Naive thymus-derived CD8-positive, alpha-beta T cell (primary cell): ENCODE data around the gene CBL. TPM values are rescaled to one million over a fixed set of nuclear protein-coding genes. Genes with fewer than 3 reads are reported as not detected.
"Not testable (repeated sequence)": the region's sequence is repeated elsewhere in the genome, so short reads cannot be mapped to it uniquely, and the experiment has no call there.

ENCODE experiments used
- ATAC-seq, 2 donors: fragments of 150-1000 bp; cut with Tn5 transposase in 1 of 2; sonication (Bioruptor Pico), chemical (Tn5 transposase) in 1 of 2; 1 replicate in 1 of 2; 2 replicates in 1 of 2; pipeline ENCODE4 v1.10.0; 2021; ENCODE audit warnings: mild to moderate bottlenecking in 2 of 2, moderate library complexity in 2 of 2
- POLR2A ChIA-PET: fragments of 350-600 bp; sonication (Branson Sonifier 250); formaldehyde crosslinking; loops from one replicate; lab custom pipeline; 2021; ENCODE audit warnings: antibody characterized with exemption; lab: Charles Lee
- DNase-seq, 10 donors: peaks; one replicate each; pipeline versions ENCODE4 v3.0.0 to v3.0.0-alpha.2; 2020 to 2022
- H3K27ac Mint-ChIP-seq, 10 donors: one replicate each; pipeline ENCODE4 v1.8.0; 2020 to 2022; ENCODE audit warnings: mild to moderate bottlenecking in 10 of 10, mixed read lengths in 10 of 10, moderate library complexity in 4 of 10, inconsistent platforms in 1 of 10
- H3K27me3 Mint-ChIP-seq, 5 donors: one replicate each; pipeline ENCODE4 v1.8.0; 2021 to 2022; ENCODE audit warnings: mixed read lengths in 5 of 5
- H3K36me3 Mint-ChIP-seq, 3 donors: one replicate each; pipeline ENCODE4 v1.8.0; 2020 to 2022; ENCODE audit warnings: mixed read lengths in 3 of 3, mild to moderate bottlenecking in 2 of 3, inconsistent platforms in 1 of 3
- H3K4me1 Mint-ChIP-seq, 4 donors: one replicate each; pipeline ENCODE4 v1.8.0; 2021 to 2022; ENCODE audit warnings: mixed read lengths in 4 of 4
- H3K4me3 Mint-ChIP-seq, 10 donors: one replicate each; pipeline ENCODE4 v1.8.0; 2020 to 2022; ENCODE audit warnings: mild to moderate bottlenecking in 10 of 10, mixed read lengths in 10 of 10, moderate library complexity in 6 of 10, inconsistent platforms in 1 of 10
- H3K9me3 Mint-ChIP-seq, 9 donors: one replicate each; pipeline ENCODE4 v1.8.0; 2020 to 2022; ENCODE audit warnings: mixed read lengths in 9 of 9, mild to moderate bottlenecking in 3 of 9, inconsistent platforms in 1 of 9, moderate library complexity in 1 of 9
- polyA plus RNA-seq, 3 donors: library from polyadenylated mRNA; unstranded; fragments of 300-500 nt; fragmentation: Illumina TruSeq; gene quantifications; one replicate each; pipeline ENCODE4 v1.2.3, GENCODE V29; 2021
- total RNA-seq, 8 experiments: library from RNA in 2 of 8; stranded (reverse) in 2 of 8; gene quantifications; one replicate each; pipeline ENCODE4 v1.2.3 and lab custom pipeline; 2021 to 2026

The CBL gene
- total and polyA plus RNA-seq, 5 experiments from 2014 or later: 11.5 to 51.6 (median 16.1) TPM

GRCh38 chr11:119223856-119224255 lies 17.7 kb downstream of the CBL start:
- Mint-ChIP-seq H3K27ac (peak overlapping the region; percentile 9 to 91 (median 31)), H3K4me3 (peak overlapping the region in 6 of 10 donors; percentile 6 to 67 (median 34)), H3K36me3 (peaks cover 0 to 13% (median 4%) of the 10 kb centered on the region in 3 donors), H3K27me3 (no peaks in the 10 kb centered on the region), H3K9me3 (no peaks in the 10 kb centered on the region), H3K4me1 (peaks cover 15 to 68% (median 55%) of the 10 kb centered on the region in 4 donors)
- POLR2A ChIA-PET: no interaction called here
- no peak for DNase-seq
- no peak for ATAC-seq

GRCh38 chr11:119228535-119229287 lies 22.6 kb downstream of the CBL start:
- peaks cover 20 to 62% (median 55%) of the 10 kb centered on the region in 4 donors for H3K4me1 Mint-ChIP-seq
- ATAC-seq (peak; percentile 30 to 56), DNase-seq (peak in 1 of 10 donors; percentile 15)
- H3K9me3 Mint-ChIP-seq, H3K27me3 Mint-ChIP-seq: not testable (repeated sequence)
- POLR2A ChIA-PET: interaction anchor here (0.5 to 1.2 kb wide), 4 partner anchors 12 to 360 kb away, joined by 3 to 6 read pairs (median 3); partner anchors contain the start of gene CBL
- peak overlapping the region; percentile 48 to 93 (median 73) for H3K27ac Mint-ChIP-seq
- H3K36me3 Mint-ChIP-seq: peaks cover 4 to 30% (median 9%) of the 10 kb centered on the region in 3 donors
- H3K4me3 Mint-ChIP-seq: peak overlapping the region; percentile 20 to 83 (median 66)

- DNase-seq (no peak), ATAC-seq (no peak)
- Mint-ChIP-seq H3K4me3 (peak overlapping the region; percentile 20 to 83 (median 66)), H3K27me3 (no peaks in the 10 kb centered on the region), H3K4me1 (peaks cover 17 to 56% (median 50%) of the 10 kb centered on the region in 4 donors), H3K36me3 (peaks cover 4 to 35% (median 12%) of the 10 kb centered on the region in 3 donors), H3K9me3 (no peaks in the 10 kb centered on the region), H3K27ac (peak overlapping the region; percentile 6 to 93 (median 73))
- POLR2A ChIA-PET: interaction anchor here (0.5 to 1.2 kb wide), 4 partner anchors 12 to 361 kb away, joined by 3 to 10 read pairs (median 4); no protein-coding TSS in a partner anchor
These were observed 23.1 kb downstream of the CBL start for GRCh38 chr11:119229288-119229672.

- H3K4me1 Mint-ChIP-seq: peaks cover 19 to 56% (median 46%) of the 10 kb centered on the region in 4 donors
- POLR2A ChIA-PET: interaction anchor here (0.5 to 1.2 kb wide), 3 partner anchors 11 to 48 kb away, joined by 3 to 10 read pairs (median 4); no protein-coding TSS in a partner anchor
- no peaks in the 10 kb centered on the region for H3K27me3 Mint-ChIP-seq
- no peaks in the 10 kb centered on the region for H3K9me3 Mint-ChIP-seq
- H3K4me3 Mint-ChIP-seq: peak overlapping the region in 1 of 10 donors; percentile 71
- H3K27ac Mint-ChIP-seq: peak overlapping the region in 4 of 10 donors; percentile 57 to 93 (median 72)
- H3K36me3 Mint-ChIP-seq: peaks cover 4 to 36% (median 14%) of the 10 kb centered on the region in 3 donors
- no peak for ATAC-seq
- no peak for DNase-seq
These were observed 23.6 kb downstream of the CBL start for GRCh38 chr11:119229741-119230140.

GRCh38 chr11:119236490-119236889 lies 30.4 kb downstream of the CBL start:
- Mint-ChIP-seq H3K9me3 (no peaks in the 10 kb centered on the region), H3K4me1 (peaks cover 25 to 51% (median 40%) of the 10 kb centered on the region in 4 donors), H3K4me3 (no peak overlapping the region), H3K27me3 (no peaks in the 10 kb centered on the region), H3K27ac (peak overlapping the region in 3 of 10 donors; percentile 38 to 63 (median 53)), H3K36me3 (peaks cover 3 to 62% (median 38%) of the 10 kb centered on the region in 3 donors)
- DNase-seq: no peak
- POLR2A ChIA-PET: interaction anchor here (0.6 kb wide), 1 partner anchor 527 kb away, joined by 4 read pairs; no protein-coding TSS in a partner anchor
- ATAC-seq: no peak

- Mint-ChIP-seq H3K4me1 (peaks cover 29 to 55% (median 44%) of the 10 kb centered on the region in 4 donors), H3K9me3 (no peaks in the 10 kb centered on the region), H3K36me3 (peaks cover 3 to 66% (median 40%) of the 10 kb centered on the region in 3 donors), H3K27ac (peak overlapping the region in 3 of 10 donors; percentile 22 to 53 (median 38)), H3K27me3 (no peaks in the 10 kb centered on the region), H3K4me3 (no peak overlapping the region)
- POLR2A ChIA-PET: interaction anchor here (0.6 kb wide), 1 partner anchor 527 kb away, joined by 4 read pairs; no protein-coding TSS in a partner anchor
- ATAC-seq (no peak), DNase-seq (no peak)
These were observed 30.8 kb downstream of the CBL start for GRCh38 chr11:119236891-119237290.

GRCh38 chr11:119237515-119237914 lies 31.4 kb downstream of the CBL start:
- DNase-seq (no peak), ATAC-seq (no peak)
- Mint-ChIP-seq H3K9me3 (no peaks in the 10 kb centered on the region), H3K27me3 (no peaks in the 10 kb centered on the region), H3K27ac (peak overlapping the region in 2 of 10 donors; percentile 22 to 53), H3K4me1 (peaks cover 30 to 57% (median 46%) of the 10 kb centered on the region in 4 donors), H3K4me3 (no peak overlapping the region), H3K36me3 (peaks cover 3 to 64% (median 40%) of the 10 kb centered on the region in 3 donors)
- POLR2A ChIA-PET: interaction anchor here (0.9 kb wide), 1 partner anchor 86 kb away, joined by 3 read pairs; no protein-coding TSS in a partner anchor

GRCh38 chr11:119248750-119249670 lies 42.9 kb downstream of the CBL start:
- ATAC-seq (no peak), DNase-seq (no peak)
- Mint-ChIP-seq H3K9me3 (no peaks in the 10 kb centered on the region), H3K4me1 (peaks cover 7 to 41% (median 30%) of the 10 kb centered on the region in 4 donors), H3K4me3 (peak overlapping the region in 1 of 10 donors; percentile 18), H3K36me3 (peaks cover 0 to 37% (median 9%) of the 10 kb centered on the region in 3 donors), H3K27me3 (no peaks in the 10 kb centered on the region), H3K27ac (peak overlapping the region in 4 of 10 donors; percentile 8 to 44 (median 27))
- POLR2A ChIA-PET: interaction anchor here (0.5 to 1.5 kb wide), 3 partner anchors 10 to 577 kb away, joined by 4 to 6 read pairs (median 5); partner anchors contain the start of gene CBL

- DNase-seq (no peak), ATAC-seq (no peak)
- Mint-ChIP-seq H3K4me1 (peaks cover 7 to 38% (median 29%) of the 10 kb centered on the region in 4 donors), H3K27me3 (no peaks in the 10 kb centered on the region), H3K36me3 (peaks cover 0 to 35% (median 10%) of the 10 kb centered on the region in 3 donors), H3K27ac (peak overlapping the region in 4 of 10 donors; percentile 8 to 70 (median 36)), H3K9me3 (no peaks in the 10 kb centered on the region), H3K4me3 (no peak overlapping the region)
- POLR2A ChIA-PET: interaction anchor here (0.9 to 1.5 kb wide), 2 partner anchors 9 to 43 kb away, joined by 4 to 5 read pairs; partner anchors contain the start of gene CBL
These were observed 43.5 kb downstream of the CBL start for GRCh38 chr11:119249671-119250010.

- Mint-ChIP-seq H3K36me3 (peaks cover 0 to 36% (median 13%) of the 10 kb centered on the region in 3 donors), H3K4me1 (peaks cover 12 to 41% (median 33%) of the 10 kb centered on the region in 4 donors)
- POLR2A ChIA-PET: interaction anchor here (1.1 kb wide), 1 partner anchor 12 kb away, joined by 3 read pairs; no protein-coding TSS in a partner anchor
These were observed 45.0 kb downstream of the CBL start for GRCh38 chr11:119251114-119251513.

GRCh38 chr11:119254239-119254638 lies 48.1 kb downstream of the CBL start:
- peak overlapping the region in 3 of 10 donors; percentile 24 to 57 (median 57) for H3K27ac Mint-ChIP-seq
- H3K4me1 Mint-ChIP-seq: peaks cover 24 to 54% (median 35%) of the 10 kb centered on the region in 4 donors
- H3K9me3 Mint-ChIP-seq: peaks cover 0 to 6% (median 0%) of the 10 kb centered on the region in 9 donors
- H3K27me3 Mint-ChIP-seq: no peaks in the 10 kb centered on the region
- H3K4me3 Mint-ChIP-seq: no peak overlapping the region
- POLR2A ChIA-PET: interaction anchor here (0.7 kb wide), 3 partner anchors 25 to 75 kb away, joined by 3 to 5 read pairs (median 3); no protein-coding TSS in a partner anchor
- ATAC-seq: peak in 1 of 2 donors; percentile 56
- peaks cover 0 to 32% (median 11%) of the 10 kb centered on the region in 3 donors for H3K36me3 Mint-ChIP-seq
- DNase-seq: no peak

More at GRCh38 chr11:119251114-119251513, 45.0 kb downstream of the CBL start:
- no peaks in the 10 kb centered on the region for H3K9me3 Mint-ChIP-seq
- ATAC-seq: no peak
- H3K27me3 Mint-ChIP-seq: no peaks in the 10 kb centered on the region
- no peak for DNase-seq
- H3K4me3 Mint-ChIP-seq: no peak overlapping the region
- peak overlapping the region in 7 of 10 donors; percentile 1 to 63 (median 16) for H3K27ac Mint-ChIP-seq
